Spinal cord (tissue), 10 donors: ENCODE results near the gene PLEKHA5. TPM values are rescaled to one million over a fixed set of nuclear protein-coding genes. Genes with fewer than 3 reads are reported as not detected.

Experiments used
- DNase-seq, 6 donors: peaks; one replicate each; pipeline versions ENCODE4 v3.0.0 to v3.0.0-alpha.2; 2013 to 2015; ENCODE audit warnings: low spot score in 6 of 6, low read depth in 4 of 6
- H3K27ac ChIP-seq: one replicate; pipeline ENCODE4 v1.5.1; 2013; ENCODE audit warnings: low read depth, low read length, control low read depth
- H3K27me3 ChIP-seq: one replicate; pipeline ENCODE4 v1.6.1; 2013; ENCODE audit warnings: low read length; ENCODE audit not compliant: control insufficient read depth, insufficient read depth
- H3K36me3 ChIP-seq: one replicate; pipeline ENCODE4 v1.6.1; 2013; ENCODE audit warnings: low read length; ENCODE audit not compliant: control insufficient read depth, insufficient read depth
- H3K4me1 ChIP-seq: one replicate; pipeline ENCODE4 v1.6.1; 2013; ENCODE audit warnings: low read length; ENCODE audit not compliant: control insufficient read depth, insufficient read depth
- H3K4me3 ChIP-seq: one replicate; pipeline ENCODE4 v1.5.1; 2013; ENCODE audit warnings: low read depth, low read length, control low read depth
- H3K9me3 ChIP-seq: one replicate; pipeline ENCODE4 v1.6.1; 2013; ENCODE audit warnings: low read length; ENCODE audit not compliant: control insufficient read depth, insufficient read depth
- WGBS: methylation state at CpG from one replicate; pipeline ENCODE4 v1.1.5; 2013; ENCODE audit warnings: missing lambda C conversion rate; ENCODE audit not compliant: insufficient coverage; 5-methylcytosine and 5-hydroxymethylcytosine counted together
- polyA plus RNA-seq, 2 donors: library from polyadenylated mRNA; unstranded; fragments of 120-200 nt; gene quantifications; one replicate each; pipeline ENCODE4 v1.2.1, GENCODE V29; 2013; ENCODE audit not compliant: insufficient read length in 2 of 2
- total RNA-seq, 2 donors: library from RNA; depleted of rRNA in 1 of 2; stranded (reverse); fragments of 120-200 nt in 1 of 2; fragments of >200 nt in 1 of 2; gene quantifications; one replicate each; pipeline versions ENCODE4 v1.2.3 to v1.2.4, GENCODE V29; 2013 to 2014
- donor health status: healthy.

PLEKHA5 gene
- total and polyA plus RNA-seq, 4 donors = 44.5 to 81.6 (median 49.4) TPM

GRCh38 chr12:19203539-19204506, 74.3 kb downstream of the PLEKHA5 start:
- WGBS = no CpG with 5 or more reads among the region's 6 CpGs
- Histone ChIP-seq H3K4me1 (no peaks in the 10 kb centered on the region), H3K36me3 (no peaks in the 10 kb centered on the region), H3K27ac (no peak overlapping the region), H3K9me3 (no peaks in the 10 kb centered on the region), H3K27me3 (no peaks in the 10 kb centered on the region), H3K4me3 (no peak overlapping the region)
- DNase-seq = no peak

DNA sequence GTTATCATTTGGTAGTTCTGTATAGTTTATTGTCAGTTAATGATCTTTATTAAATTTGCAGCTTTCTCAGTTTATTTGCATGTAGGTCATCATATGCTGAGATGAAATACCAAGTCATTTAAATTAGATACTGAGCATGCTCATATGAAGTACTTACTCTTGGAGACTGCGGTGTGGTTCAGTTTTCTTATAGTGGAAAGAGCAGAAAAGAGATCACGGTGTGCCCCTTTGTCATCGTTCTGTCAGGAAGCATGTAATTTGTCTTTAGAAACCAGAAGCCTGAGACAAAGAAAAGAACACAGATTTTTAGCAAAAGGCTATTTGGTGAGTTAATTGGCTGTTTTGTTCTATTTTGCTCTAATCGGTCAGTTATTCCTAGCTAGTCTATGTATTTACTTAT, 75.6 kb downstream of the PLEKHA5 start:
- Histone ChIP-seq H3K4me1 (no peaks in the 10 kb centered on the region), H3K27ac (no peak overlapping the region), H3K27me3 (no peaks in the 10 kb centered on the region), H3K4me3 (no peak overlapping the region), H3K9me3 (no peaks in the 10 kb centered on the region), H3K36me3 (no peaks in the 10 kb centered on the region)
- WGBS = 38% methylated on average over 3 of the region's 4 CpGs
- DNase-seq = peak in 1 of 6 donors; percentile 47

- H3K27ac ChIP-seq = no peak overlapping the region
- H3K36me3 ChIP-seq = no peaks in the 10 kb centered on the region
- no peak overlapping the region for H3K4me3 ChIP-seq
- H3K27me3 ChIP-seq = no peaks in the 10 kb centered on the region
- no peaks in the 10 kb centered on the region for H3K4me1 ChIP-seq
- DNase-seq = peak in 1 of 6 donors; percentile 65
- no peaks in the 10 kb centered on the region for H3K9me3 ChIP-seq
- WGBS = no CpG with 5 or more reads among the region's 4 CpGs
These were observed 77.1 kb downstream of the PLEKHA5 start for GRCh38 chr12:19206493-19207077.

GRCh38 chr12:19208456-19208855, 78.9 kb downstream of the PLEKHA5 start:
- Histone ChIP-seq H3K9me3 (no peaks in the 10 kb centered on the region), H3K36me3 (no peaks in the 10 kb centered on the region), H3K4me1 (no peaks in the 10 kb centered on the region), H3K27me3 (no peaks in the 10 kb centered on the region), H3K27ac (no peak overlapping the region), H3K4me3 (no peak overlapping the region)
- 100% methylated on average over 1 of the region's 2 CpGs for WGBS
- DNase-seq = no peak

DNA sequence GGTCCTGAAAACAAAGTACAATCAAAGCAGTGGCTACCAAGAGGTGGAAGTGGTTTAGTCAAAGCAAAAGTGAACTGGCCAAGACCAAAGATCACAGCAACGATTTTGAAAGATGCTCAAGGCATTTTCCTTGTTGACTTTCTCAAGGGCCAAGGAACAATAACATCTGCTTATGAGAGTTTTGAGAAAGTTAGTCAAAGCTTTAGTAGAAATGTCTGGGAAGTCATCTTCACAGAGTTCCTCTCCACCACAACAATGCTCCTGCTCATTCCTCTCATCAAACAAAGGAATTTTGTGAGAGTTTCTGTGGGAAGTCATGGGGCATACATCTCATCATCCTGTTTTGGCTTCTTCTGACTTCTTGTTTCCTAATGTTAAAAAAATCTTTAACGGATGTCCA, 80.1 kb downstream of the PLEKHA5 start:
- WGBS = 100% methylated on average over 1 of the region's 2 CpGs
- no peaks in the 10 kb centered on the region for H3K36me3 ChIP-seq
- no peaks in the 10 kb centered on the region for H3K9me3 ChIP-seq
- H3K4me3 ChIP-seq = no peak overlapping the region
- H3K27me3 ChIP-seq = no peaks in the 10 kb centered on the region
- no peak overlapping the region for H3K27ac ChIP-seq
- no peaks in the 10 kb centered on the region for H3K4me1 ChIP-seq
- no peak for DNase-seq

DNA sequence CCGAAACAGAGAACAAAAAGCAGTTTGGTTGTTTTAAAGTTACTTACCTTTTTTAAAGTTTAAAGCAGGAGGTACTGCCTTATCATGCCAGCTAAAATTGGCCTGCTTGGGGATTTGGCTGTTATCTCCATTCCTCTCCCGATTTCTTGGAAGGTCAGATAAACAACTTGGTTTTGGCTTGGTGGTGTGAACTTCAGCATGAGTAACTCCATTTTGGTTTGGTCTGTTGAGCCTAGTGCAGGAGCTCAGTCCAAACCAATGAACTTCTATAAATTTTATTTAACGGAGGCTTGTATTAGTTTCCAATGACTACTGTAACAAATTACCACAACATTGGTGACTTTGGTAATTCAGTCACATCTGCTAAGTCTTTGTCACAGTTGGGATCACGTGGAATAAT, 82.3 kb downstream of the PLEKHA5 start:
- Histone ChIP-seq H3K27ac (no peak overlapping the region), H3K27me3 (no peaks in the 10 kb centered on the region), H3K4me1 (no peaks in the 10 kb centered on the region), H3K9me3 (no peaks in the 10 kb centered on the region), H3K4me3 (no peak overlapping the region), H3K36me3 (no peaks in the 10 kb centered on the region)
- no peak for DNase-seq
- 100% methylated on average over 1 of the region's 4 CpGs for WGBS

GRCh38 chr12:19212245-19212644, 82.7 kb downstream of the PLEKHA5 start:
- Histone ChIP-seq H3K36me3 (no peaks in the 10 kb centered on the region), H3K9me3 (no peaks in the 10 kb centered on the region), H3K27me3 (no peaks in the 10 kb centered on the region), H3K27ac (no peak overlapping the region), H3K4me1 (no peaks in the 10 kb centered on the region), H3K4me3 (no peak overlapping the region)
- 100% methylated on average over 3 of the region's 9 CpGs for WGBS
- DNase-seq = no peak

GRCh38 chr12:19214020-19214419, 84.5 kb downstream of the PLEKHA5 start:
- H3K4me3 ChIP-seq = no peak overlapping the region
- no peaks in the 10 kb centered on the region for H3K4me1 ChIP-seq
- no peak overlapping the region for H3K27ac ChIP-seq
- H3K27me3 ChIP-seq = no peaks in the 10 kb centered on the region
- H3K36me3 ChIP-seq = no peaks in the 10 kb centered on the region
- no peaks in the 10 kb centered on the region for H3K9me3 ChIP-seq
- DNase-seq = no peak
- 78% methylated on average over 1 of the region's 1 CpG for WGBS

DNA sequence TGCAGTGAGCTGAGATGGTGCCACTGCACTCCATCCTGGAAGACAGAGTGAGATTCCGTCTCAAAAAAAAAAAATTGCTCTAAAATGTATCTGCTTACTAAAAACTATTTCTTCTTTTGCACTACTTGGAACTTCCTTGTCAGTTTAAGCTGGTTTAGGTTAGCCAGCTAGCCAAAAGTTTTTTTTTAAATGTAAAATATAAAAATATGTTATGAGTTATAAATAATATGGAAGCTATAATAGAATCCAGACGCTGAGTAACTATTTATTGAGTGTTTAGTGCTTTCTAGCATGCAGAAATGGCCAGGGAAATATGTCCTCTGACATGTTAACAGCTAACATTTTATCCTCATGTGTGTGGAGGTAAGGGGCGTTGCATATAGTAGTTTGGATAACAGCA, 85.6 kb downstream of the PLEKHA5 start:
- Histone ChIP-seq H3K27me3 (no peaks in the 10 kb centered on the region), H3K4me1 (no peaks in the 10 kb centered on the region), H3K36me3 (no peaks in the 10 kb centered on the region), H3K4me3 (no peak overlapping the region), H3K27ac (no peak overlapping the region), H3K9me3 (no peaks in the 10 kb centered on the region)
- 80% methylated on average over 1 of the region's 3 CpGs for WGBS
- DNase-seq = no peak

- Histone ChIP-seq H3K4me1 (no peaks in the 10 kb centered on the region), H3K27me3 (no peaks in the 10 kb centered on the region), H3K36me3 (no peaks in the 10 kb centered on the region), H3K9me3 (no peaks in the 10 kb centered on the region), H3K27ac (no peak overlapping the region), H3K4me3 (no peak overlapping the region)
- 87% methylated on average over 3 of the region's 3 CpGs for WGBS
- no peak for DNase-seq
These were observed 87.9 kb downstream of the PLEKHA5 start for GRCh38 chr12:19217446-19217845.
